ENCODE data around the gene MT1H.

MT1H gene

DNA sequence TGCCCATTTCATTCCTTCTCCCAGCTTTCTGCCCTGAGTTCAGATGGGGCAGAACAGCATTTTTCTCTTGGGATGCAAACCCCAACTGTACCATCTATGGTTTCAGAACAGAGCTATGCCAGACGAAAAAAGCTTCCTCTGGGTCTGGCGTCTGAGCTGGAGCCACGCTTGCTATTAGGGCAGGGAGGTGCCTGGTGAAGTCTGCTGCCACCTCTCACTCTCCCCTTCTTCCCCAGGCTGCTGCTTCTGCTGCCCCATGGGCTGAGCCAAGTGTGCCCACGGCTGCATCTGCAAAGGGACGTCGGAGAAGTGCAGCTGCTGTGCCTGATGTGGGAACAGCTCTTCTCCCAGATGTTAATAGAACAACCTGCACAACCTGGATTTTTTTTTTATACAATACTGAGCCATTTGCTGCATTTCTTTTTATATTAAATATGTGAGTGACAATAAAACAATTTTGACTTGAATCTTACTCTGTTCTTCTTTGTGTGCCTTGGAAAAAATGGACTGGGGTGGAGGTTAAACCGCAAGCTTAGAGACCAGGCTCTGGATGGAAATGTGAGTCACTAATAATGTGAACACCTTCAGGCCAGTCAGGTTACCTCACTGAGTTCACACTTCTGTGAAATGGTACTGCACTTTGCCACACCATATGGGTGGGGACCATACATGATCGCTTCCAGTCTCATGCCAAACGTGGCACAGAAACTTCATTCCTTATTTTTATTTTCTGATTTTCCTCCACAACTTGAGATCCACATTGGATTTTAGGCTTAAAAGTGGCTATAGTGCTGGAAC, 32.8 kb upstream of the MT1H start:
- DNase-seq = no peak

GRCh38 chr16:56637814-56638750, 31.5 kb upstream of the MT1H start, which contains the start of gene MT1A:
TSS of gene MT1A (plus strand) at chr16:56638666. CDS start at chr16:56638739, 73 bp downstream.
- peak; percentile 44 for DNase-seq

GRCh38 chr16:56639045-56639444, 30.6 kb upstream of the MT1H start:
- DNase-seq = no peak

DNA sequence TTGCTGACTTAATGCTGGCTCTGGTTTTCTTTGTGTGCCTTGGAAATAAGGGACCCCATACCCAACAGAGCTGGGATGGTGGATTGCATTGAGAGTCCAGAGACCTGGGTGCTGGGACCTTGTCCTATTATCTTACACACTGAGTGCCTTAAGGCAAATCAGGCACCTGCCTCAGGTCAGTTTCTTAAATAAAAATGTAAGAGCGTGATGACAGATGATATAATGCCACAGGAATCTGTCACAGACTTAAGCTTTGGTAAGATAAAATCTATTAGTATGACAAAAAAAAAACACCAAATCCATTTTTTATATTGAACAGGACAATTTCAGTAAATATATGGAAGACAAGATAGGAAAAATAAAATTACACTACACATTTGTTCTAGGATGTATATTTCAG, 29.5 kb upstream of the MT1H start:
- no peak for DNase-seq

GRCh38 chr16:56641166-56641565, 28.4 kb upstream of the MT1H start:
- DNase-seq = no peak

GRCh38 chr16:56643080-56643778, 26.4 kb upstream of the MT1H start:
- peak; percentile 27 for DNase-seq

DNA sequence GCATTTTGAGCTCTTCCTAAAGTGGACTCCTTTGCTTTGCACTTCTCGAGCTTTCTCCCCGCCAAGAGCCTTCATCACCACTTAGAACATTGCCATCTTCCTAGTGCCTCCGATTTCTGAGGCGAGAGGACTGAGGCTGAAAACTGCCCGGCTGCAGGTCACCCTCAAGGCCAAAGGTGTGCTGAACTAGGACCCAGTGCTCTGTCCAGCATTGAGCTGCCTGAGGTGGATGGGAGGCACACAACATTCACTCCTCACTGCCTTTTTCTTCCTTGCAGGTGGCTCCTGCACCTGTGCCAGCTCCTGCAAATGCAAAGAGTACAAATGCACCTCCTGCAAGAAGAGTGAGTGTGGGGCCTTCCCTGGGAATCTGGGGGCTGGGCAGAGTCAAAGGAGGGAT, 25.8 kb upstream of the MT1H start:
- no peak for DNase-seq

- no peak for DNase-seq
Measured at GRCh38 chr16:56645311-56645710, 24.3 kb upstream of the MT1H start.

- no peak for DNase-seq
Measured at GRCh38 chr16:56645838-56646237, 23.8 kb upstream of the MT1H start.

GRCh38 chr16:56647641-56648431, 21.8 kb upstream of the MT1H start:
- DNase-seq = no peak

DNA sequence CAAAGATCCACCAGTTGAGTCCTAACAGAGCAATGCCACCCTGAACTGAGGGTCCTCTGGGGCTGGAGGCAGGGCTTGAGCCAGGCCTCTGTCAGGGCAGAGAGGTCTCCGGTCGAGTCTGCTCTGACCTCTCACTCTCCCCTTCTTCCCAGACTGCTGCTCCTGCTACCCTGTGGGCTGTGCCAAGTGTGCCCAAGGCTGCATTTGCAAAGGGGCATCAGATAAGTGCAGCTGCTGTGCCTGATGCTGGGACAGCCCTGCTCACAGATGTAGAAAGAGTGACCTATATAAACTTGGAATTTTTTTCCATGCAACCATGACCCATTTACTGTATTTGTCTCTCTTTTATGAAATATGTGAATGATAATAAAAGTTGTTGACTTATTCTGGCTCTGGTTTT, 20.3 kb upstream of the MT1H start:
- no peak for DNase-seq

GRCh38 chr16:56649820-56650219, 19.8 kb upstream of the MT1H start:
- no peak for DNase-seq

DNA sequence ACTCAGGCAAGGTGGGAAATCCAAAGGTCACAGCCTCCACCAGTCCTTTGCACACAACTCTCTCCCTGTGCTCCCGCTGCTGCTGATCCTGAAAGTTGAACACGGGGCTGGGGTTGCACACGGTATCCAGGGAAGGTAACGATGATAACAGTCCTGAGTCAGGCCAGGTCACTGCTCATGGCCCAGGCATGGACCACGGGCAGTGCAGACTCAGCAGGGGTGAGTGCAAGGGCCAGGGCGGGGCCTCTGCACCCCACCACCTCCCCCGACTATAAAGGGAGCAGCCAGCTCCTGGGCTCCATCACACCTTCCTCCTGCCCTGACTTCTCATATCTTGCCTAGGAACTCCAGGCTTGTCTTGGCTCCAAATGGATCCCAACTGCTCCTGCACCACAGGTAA, 18.0 kb upstream of the MT1H start, which contains the start of gene MT1B:
TSS of gene MT1B (plus strand) at position 301 of the 400 bp plus-strand sequence. CDS start at position 369, 68 bp downstream.
- no peak for DNase-seq

- no peak for DNase-seq
Measured at GRCh38 chr16:56652600-56652999, 17.0 kb upstream of the MT1H start.

GRCh38 chr16:56653218-56653617, 16.4 kb upstream of the MT1H start:
- DNase-seq = no peak

DNA sequence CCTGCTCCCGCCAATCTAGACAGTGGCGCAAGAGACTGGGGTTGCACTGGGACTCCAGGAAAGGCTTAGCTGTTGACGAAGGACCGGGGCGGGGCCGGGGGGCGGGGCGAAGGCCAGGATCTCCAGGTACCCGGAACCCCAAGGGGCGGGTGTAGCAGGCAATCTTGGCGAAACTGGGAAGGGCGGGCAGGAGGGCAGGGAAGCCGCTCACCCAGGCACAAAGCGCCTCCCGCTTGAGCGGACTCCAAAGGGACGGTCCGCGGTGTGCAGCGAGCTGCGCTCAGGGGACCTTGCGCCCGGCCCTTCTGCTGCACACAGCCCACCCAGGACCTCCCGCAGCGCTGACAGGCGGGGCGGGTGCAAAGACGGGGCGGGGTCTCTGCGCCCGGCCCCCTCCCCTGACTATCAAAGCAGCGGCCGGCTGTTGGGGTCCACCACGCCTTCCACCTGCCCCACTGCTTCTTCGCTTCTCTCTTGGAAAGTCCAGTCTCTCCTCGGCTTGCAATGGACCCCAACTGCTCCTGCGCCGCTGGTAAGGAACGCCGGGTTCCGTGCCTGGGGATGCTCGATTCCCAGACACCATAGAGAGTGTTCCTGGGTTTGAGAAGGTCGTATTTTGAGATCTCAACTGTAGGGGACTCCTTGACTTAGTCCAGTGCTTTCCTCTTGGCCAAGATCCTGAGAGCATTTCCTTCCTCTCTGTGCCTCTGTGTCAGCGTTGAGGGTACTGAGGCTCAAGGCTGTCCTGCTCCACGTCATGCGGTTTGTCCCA, 11.9 kb upstream of the MT1H start, which contains the start of gene MT1F:
TSS of gene MT1F (plus strand) at position 405 of the 772 bp plus-strand sequence. CDS start at position 505, 100 bp downstream.
- DNase-seq = peak; percentile 36

DNA sequence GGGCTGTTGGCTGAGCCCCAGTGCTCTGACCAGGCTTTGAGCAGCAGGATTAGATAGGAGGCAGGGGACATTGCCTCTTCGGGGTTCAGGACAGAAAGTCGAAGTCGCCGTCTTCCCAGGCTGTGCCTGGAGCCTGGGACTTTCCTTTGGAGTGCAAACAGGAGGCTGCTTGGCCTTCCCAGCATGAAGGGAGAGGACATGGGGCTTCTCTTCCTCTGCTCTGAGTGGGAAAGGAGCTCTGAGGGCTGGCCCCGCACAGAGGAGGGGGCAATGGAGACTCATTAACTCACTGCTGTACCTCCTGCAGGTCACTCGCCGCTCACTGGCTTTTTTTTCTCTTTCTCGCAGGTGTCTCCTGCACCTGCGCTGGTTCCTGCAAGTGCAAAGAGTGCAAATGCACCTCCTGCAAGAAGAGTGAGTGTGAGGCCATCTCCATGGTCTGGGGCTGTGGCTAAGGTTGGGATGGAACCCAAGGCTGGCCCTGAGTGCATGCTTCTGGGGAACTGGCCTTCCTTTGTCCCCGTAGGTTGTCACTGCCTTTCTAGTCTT, 11.2 kb upstream of the MT1H start:
- no peak for DNase-seq

- DNase-seq = no peak
Measured at GRCh38 chr16:56662357-56663354, 7.0 kb upstream of the MT1H start.

DNA sequence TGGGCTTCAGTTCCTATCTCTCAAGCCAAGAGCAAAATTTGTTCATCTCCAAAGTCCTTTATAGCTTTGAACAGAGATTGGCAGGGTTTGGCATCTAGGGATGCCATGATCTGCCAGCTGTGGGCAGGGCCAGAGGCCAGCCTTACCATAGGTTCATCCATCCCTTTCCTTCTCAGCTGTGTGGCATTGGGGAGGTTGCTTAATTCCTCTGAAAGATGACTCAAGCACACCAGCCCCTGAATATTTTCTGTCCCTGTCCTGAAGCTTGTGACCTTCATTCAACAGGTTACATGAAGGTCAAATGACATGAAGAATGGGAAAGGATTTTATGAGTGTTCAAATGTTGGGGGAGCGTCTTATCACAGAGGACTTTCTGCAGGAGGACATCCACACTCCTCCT, 5.1 kb upstream of the MT1H start:
- no peak for DNase-seq

Measured in midbrain (tissue), 1 donor.